Mucosa of descending colon (tissue), 3 donors: ENCODE data around the gene INO80E. TPM values are rescaled to one million over a fixed set of nuclear protein-coding genes. Genes with fewer than 3 reads are reported as not detected.

Experiments used
- ATAC-seq: fragments of 200-7000 bp; cut with Tn5 transposase; one replicate; pipeline ENCODE4 v1.9.1; 2020; ENCODE audit warnings: mild to moderate bottlenecking, moderate library complexity
- DNase-seq, 3 donors: peaks; one replicate each; pipeline ENCODE4 v3.0.0-alpha.2; 2020
- H3K36me3 ChIP-seq: fragments of 200-600 bp; one replicate; pipeline ENCODE4 v1.8.0; 2021; ENCODE audit warnings: low read depth, mild to moderate bottlenecking
- H3K4me1 ChIP-seq: fragments of 200-600 bp; one replicate; pipeline ENCODE4 v1.8.0; 2021; ENCODE audit warnings: low read depth, mild to moderate bottlenecking
- H3K4me3 ChIP-seq: fragments of 200-600 bp; one replicate; pipeline ENCODE4 v1.8.0; 2021; ENCODE audit warnings: mild to moderate bottlenecking
- H3K9me3 ChIP-seq: fragments of 200-600 bp; one replicate; pipeline ENCODE4 v1.8.0; 2021; ENCODE audit warnings: mild to moderate bottlenecking
- intact Hi-C, 2 donors: fragments of 100-400 bp; cut with DNase I in 1 of 2; cut with micrococcal nuclease in 1 of 2; formaldehyde crosslinking; loops; one replicate each; pipeline versions ENCODE4 v1.11.0 to v1.11.1; 2022; cut with DNase I, micrococcal nuclease
- total RNA-seq, 3 donors: library from RNA; stranded (reverse); fragmentation: NEBNext Ultra II Directional in 2 of 3; extraction: Animal tissue kit (Norgen Biotek cat#: 25700) in 2 of 3; gene quantifications; one replicate each; pipeline versions ENCODE4 v1.2.1 to v1.2.4, GENCODE V29; 2021 to 2023
- TF ChIP-seq, protein P1 (sequence below): fragments of 200-600 bp; IDR thresholded peaks from one replicate; pipeline ENCODE4 v1.8.0; 2022; ENCODE audit warnings: antibody characterized with exemption, mild to moderate bottlenecking
- donor health status: DM: no; HTN: no; CAD: no; lungs with moderate emphysema.
- donor health status: DM: no; HTN: no; CAD: no.
- donor health status: DM: no; HTN: yes; CAD: no.

Gene INO80E
- total RNA-seq, 3 donors from 2014 or later: 71.2 to 79.5 (median 78.4) TPM

DNA sequence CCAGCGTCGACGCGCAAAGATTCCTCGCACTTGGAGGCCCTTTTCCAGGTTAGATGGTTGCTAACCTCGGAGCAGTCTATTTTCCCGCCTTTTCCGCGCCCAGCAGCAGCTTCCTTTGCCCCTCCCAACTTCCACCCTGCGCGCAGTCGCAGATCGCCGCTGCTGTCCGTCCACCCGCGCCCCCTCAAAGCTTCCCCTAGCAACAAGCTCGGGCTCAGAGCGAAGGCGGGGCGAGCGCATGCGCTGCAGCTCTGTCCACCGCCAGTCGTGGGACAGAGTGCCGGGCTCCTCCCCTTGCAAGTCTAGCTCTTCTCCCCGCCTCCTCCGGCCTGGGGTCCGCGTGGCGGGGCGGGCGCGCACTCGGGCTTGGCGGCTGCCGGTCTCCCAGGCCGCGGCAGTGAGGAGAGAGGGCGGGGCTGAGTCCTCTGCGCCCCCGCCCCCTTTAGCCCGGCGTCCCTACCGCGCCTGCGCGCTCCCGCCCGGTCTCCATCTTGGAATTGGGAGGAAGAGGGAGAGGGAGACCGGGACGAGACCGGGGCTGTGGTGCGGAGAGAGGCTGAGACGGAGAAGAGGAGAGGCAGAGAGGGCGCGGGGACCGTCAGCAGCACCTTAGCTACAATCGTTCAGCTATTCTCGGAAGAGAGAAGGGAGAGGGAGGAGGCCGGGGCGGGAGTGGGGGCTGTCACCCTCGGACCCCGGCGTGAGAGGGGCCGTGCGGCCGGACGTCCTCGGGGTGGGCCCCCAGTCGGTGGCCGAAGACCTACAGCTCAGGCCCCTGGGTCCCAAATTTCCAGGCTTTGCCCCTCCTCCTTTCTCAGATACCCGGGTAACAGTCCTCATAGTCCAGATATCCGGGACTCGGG, 22.4 kb upstream of the INO80E start, which contains the start of gene TAOK2:
Gene TAOK2 (plus strand): TSS at position 485 of the 863 bp plus-strand sequence. CDS start 3,905 bp downstream, outside the sequence.
- DNase-seq: peak; percentile 95 to 99 (median 99)
- TF ChIP-seq, protein P1, sequence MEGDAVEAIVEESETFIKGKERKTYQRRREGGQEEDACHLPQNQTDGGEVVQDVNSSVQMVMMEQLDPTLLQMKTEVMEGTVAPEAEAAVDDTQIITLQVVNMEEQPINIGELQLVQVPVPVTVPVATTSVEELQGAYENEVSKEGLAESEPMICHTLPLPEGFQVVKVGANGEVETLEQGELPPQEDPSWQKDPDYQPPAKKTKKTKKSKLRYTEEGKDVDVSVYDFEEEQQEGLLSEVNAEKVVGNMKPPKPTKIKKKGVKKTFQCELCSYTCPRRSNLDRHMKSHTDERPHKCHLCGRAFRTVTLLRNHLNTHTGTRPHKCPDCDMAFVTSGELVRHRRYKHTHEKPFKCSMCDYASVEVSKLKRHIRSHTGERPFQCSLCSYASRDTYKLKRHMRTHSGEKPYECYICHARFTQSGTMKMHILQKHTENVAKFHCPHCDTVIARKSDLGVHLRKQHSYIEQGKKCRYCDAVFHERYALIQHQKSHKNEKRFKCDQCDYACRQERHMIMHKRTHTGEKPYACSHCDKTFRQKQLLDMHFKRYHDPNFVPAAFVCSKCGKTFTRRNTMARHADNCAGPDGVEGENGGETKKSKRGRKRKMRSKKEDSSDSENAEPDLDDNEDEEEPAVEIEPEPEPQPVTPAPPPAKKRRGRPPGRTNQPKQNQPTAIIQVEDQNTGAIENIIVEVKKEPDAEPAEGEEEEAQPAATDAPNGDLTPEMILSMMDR: no peak
- Histone ChIP-seq H3K4me3 (peak within 1 kb of the TSS; percentile 88), H3K4me1 (peaks cover 24% of the 10 kb centered on the region), H3K36me3 (peaks cover 4% of the 10 kb centered on the region), H3K9me3 (no peaks in the 10 kb centered on the region)
- ATAC-seq: peak; percentile 99
- intact Hi-C loops: no loop called here

DNA sequence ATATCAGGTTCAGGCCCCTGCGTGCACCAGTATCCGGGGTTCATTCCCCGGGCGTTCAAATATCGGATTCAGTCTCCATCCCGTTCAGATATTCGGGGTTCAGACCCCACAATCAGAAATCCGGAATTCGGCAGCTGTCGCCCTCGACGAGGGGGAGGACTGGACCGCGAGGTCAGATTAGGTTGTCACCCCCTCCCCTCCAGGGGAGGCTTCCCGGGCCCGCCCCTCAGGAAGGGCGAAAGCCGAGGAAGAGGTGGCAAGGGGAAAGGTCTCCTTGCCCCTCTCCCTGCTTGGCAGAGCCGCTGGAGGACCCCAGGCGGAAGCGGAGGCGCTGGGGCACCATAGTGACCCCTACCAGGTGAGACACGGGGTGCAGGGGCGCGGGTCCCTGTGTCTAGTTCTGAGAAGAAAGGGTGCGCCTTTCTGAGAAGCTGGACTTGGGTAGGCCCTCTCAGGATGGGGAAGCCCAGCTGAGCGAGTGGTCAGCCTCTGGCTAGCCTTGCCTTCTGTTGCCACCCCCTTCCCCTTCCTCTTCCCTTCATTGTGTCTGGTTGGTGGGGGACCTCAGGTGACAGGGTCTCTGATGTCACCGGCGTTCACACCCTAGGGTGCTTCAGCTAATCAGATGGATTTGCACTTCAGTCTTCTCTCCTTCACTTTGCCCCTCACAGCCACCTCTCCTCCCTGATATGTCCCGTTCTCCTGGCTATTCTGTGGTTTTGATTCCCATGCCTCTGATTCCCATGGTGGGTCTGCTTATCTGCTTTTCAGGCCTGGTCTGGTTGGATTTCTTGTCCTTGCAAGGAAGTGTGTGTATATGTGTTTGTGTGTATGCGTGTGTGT, 21.5 kb upstream of the INO80E start:
- peaks cover 24% of the 10 kb centered on the region for H3K4me1 ChIP-seq
- peak; percentile 2 for ATAC-seq
- H3K4me3 ChIP-seq: peak overlapping the region; percentile 88
- peak in 1 of 3 donors; percentile 60 for DNase-seq
- no peaks in the 10 kb centered on the region for H3K36me3 ChIP-seq
- intact Hi-C loops: no loop called here
- TF ChIP-seq, protein P1: no peak
- H3K9me3 ChIP-seq: no peaks in the 10 kb centered on the region

DNA sequence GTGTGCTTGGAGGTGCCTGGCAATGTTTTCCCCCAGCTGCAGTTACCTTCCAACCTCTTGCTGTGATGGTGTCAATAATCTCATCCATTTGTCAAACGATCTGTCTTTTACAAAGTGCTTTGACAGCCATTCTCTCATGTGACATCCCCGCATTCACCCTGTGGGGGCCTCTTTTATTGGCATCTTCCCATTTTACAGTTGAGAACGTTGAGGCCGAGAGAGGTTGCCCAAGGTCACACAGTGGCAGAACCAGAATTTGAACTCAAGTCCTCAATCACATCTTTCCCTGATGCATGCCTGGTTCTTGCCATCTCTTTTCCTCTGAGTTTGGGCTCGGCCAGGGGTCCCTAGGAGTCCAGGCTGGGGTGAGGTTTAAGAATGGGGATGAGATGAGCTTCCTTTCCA, 20.9 kb upstream of the INO80E start:
- DNase-seq (no peak), ATAC-seq (no peak)
- Histone ChIP-seq H3K4me3 (no peak overlapping the region), H3K4me1 (peaks cover 24% of the 10 kb centered on the region), H3K36me3 (no peaks in the 10 kb centered on the region), H3K9me3 (no peaks in the 10 kb centered on the region)
- TF ChIP-seq, protein P1: no peak
- intact Hi-C loops: no loop called here

DNA sequence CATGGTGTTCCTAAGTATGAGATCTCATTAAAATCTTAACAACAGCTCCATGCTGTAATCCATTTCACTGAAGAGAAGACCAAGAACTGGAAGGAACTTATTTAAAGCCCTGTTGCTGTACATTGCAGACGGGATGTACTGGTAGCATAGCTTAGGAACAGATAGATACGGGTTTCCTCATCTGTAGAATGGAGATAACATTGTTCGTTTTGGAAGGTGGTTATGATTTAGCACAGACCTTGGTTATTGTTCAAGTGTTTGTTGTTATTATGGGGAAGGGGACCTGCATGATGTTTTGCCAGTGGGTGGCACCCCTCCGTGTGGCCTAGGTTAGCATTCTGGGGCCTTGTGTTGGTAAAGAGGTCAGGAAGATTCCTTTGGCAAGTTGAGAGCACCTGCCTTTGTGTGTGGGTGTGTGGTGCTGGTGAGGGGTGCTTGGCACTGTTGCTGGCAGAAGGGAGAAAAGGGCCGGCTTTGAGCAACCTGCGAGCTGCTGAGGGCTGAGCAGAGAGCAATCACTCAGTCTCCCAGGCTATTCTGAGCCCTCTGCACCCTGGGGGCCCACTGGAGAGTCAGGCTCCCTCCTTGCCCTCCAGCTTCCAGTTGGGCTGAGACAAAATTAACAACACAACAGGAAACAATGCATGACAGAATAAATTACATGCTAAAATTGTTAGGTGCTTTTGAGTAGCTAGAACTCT, 20.1 kb upstream of the INO80E start:
- intact Hi-C loops: no loop called here
- TF ChIP-seq, protein P1: no peak
- no peak for ATAC-seq
- no peak overlapping the region for H3K4me3 ChIP-seq
- peaks cover 24% of the 10 kb centered on the region for H3K4me1 ChIP-seq
- no peak for DNase-seq
- H3K36me3 ChIP-seq: no peaks in the 10 kb centered on the region
- no peaks in the 10 kb centered on the region for H3K9me3 ChIP-seq
